Activated CD8-positive, alpha-beta memory T cell treated with anti-CD3 and anti-CD28 coated beads, Interleukin-2, amount 50 U/mL, for 1 hour (primary cell): ENCODE results near the gene CSRNP2.
A peak's percentile ranks its signal among the peaks of the same experiment; 100 is the strongest.
"Not testable (repeated sequence)": the region's sequence is repeated elsewhere in the genome, so short reads cannot be mapped to it uniquely, and the experiment has no call there.

ENCODE experiments used
- DNase-seq: peaks from one replicate; pipeline ENCODE4 v3.0.0-alpha.2; 2020; ENCODE audit errors: extremely low read depth

The CSRNP2 gene

DNA sequence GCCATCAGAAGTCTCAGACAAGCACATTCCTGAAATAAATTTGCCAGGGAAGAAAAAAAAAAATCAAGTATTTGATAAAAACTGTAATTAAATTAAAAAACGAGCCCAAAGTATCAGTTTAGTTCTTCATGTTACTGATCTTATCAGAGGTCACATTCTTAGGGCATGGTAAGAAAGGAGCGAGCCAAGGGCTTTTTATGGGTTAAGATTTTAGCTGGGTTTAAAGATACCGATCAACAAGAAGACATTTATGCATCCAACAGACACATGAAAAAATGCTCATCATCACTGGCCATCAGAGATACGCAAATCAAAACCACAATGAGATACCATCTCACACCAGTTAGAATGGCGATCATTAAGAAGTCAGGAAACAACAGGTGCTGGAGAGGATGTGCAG, 5.0 kb downstream of the CSRNP2 start:
- DNase-seq, result not testable (repeated sequence)

DNA sequence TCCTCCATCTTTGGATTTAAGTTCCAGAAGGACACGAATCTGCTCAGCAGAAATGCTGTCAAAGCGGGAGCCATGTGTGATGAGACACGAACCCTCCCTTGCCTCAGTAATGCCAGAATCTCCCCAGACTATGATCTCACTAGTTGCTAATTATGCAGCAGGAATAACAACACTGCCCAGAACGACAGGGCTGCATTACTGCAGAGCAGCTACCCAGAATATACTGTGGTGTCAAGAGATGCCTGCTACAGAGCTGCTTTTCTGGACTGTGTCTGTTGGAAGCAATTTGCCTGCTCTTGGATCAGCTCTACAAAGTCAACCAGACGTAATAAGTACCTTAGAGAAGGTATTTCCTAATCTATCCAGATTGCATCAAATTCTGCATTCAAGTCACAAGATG, 5.5 kb downstream of the CSRNP2 start:
- no peak for DNase-seq

DNA sequence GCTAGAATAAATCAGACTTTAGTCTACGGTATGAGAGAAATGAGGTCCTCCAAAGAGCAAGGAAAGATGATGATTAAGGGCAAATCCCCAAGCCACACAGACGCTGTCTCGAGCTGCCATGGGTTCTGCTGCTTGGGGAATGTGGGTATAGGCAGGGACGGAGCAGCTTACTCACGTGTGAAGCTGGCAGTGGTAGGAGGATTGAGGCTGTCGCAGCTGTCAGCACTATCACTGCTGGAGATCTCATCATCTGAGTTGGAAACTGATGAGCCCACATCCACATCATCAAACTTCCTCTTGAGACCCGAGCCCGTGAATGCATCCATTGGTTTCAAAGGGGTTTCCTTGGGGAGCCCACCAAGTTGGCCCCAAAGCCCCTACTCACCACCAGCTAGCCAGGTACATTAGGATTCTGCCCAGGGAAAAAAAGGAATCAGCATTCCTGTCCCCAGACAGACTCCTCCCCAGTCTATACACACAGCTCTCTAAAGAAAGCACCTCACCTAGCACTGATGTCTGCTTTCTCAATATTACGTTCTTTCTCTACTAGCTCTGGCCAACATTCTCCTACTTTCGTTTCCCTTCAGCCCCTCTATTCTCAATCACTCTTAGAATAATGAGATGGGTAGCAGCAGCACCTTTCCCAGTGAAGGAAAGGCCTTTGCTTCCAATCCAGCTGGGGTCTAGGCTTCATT, 7.0 kb downstream of the CSRNP2 start:
- DNase-seq, result no peak

DNA sequence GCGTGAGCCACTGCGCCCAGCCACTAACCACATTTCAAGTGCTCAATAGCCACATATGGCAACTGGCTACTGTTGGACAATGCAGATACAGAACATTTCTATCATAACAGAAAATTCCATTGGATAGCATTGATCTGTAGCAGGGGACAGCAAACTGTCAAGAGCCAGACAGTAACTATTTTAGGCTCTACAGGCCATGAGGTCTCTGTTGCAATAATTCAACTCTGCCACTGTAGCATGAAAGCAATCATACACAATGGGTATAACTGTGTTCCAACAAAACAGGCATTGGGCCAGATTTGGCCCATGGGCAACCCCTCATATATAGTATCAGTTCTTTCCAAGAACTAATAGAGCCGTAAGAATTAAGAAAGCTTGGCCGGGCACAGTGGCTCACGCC, 8.0 kb downstream of the CSRNP2 start:
- DNase-seq, result no peak

DNA sequence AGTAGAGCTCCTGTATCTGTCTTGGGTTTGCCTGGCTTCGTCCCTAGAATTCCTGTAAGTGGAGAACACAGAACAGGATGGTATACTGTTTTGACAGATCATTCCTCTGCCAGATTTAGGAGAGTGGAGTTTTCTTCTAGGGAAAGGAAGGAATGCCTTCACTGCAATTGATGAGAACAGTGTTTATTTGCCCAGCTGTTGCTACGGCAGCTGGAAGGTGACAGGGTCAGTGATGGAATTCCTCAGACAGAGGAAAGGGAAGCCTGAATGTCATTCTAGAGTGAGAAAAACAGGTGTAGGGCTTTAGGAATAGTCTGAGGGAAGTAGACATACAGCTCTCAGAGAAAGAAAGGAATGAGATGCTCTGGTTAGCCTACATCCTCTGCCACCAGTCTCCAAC, 11.7 kb downstream of the CSRNP2 start:
- DNase-seq, result no peak

DNA sequence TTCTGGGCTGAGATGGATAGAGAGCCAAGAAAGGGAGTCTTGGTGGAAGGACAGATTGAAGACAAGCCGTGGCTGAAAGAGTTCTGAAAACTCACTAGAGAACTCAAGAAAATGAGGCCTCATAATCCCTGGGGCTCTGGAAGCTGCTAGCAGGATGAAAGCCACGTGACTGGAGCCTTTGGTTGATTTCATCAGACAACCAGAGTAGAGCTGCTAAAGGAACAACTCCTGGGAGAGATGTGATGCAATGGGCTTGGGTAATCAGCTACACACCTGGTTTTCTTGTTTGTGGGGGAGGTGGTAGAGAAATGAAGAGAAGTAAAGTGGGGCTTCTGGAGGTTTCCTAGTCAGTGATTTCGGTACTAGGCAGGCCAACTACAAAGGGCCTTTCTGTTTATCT, 13.4 kb downstream of the CSRNP2 start:
- no peak for DNase-seq

DNA sequence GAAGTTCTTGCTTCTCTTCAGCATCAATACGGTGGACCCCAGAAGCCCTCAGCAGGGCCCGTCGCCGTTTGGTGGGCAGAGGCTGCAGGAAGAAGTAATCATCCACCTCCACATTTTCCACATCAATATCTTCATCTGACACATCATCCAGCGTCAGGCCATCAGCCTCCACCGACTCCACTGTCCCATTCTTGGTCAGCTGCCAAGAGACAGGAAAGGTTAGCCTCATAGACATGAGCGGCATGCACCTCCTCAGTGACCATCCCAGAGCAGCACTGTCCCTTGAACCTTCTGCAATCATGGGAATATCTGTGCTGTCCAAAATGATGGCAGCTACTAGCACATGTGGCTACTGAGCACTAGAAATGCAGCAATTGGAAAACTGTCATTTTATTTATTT, 15.6 kb downstream of the CSRNP2 start:
- DNase-seq, result no peak

DNA sequence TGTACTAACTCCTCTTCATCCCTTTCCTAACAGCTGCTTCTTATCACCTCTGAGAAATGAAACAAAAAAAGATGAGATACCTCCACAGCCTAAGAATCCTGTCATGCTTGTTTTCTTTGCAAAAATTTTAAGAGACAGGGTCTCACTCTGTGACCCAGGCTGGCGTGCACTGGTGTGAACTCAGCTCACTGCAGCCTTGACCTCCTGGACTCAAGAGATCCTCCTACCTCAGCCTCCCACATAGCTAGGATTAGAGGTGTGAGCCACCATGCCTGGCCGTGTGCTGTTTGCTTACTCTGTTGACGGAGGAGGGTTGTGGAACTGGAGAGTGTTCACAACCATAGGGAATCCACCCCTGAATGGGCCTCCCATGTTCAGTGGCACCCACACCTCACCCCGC, 16.2 kb downstream of the CSRNP2 start:
- DNase-seq, result no peak

DNA sequence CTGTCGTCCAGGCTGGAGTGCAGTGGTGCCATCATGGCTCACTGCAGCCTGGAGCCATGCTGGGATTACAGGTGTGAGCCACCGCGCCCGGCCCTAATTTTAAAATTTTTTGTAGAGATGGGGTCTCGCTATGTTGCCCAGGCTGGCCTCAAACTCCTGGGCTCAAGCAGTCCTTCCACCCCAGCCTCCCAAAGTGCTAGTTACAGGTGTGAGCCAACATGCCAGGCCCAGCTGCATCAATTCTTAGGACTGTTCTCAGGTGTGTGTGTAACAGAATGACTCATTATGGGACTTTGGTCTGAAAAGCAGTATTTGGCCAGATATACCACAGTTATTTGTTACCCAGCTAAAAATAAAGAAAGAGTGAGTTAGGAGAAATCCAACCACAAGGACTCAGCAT, 17.9 kb downstream of the CSRNP2 start:
- DNase-seq, result no peak

DNA sequence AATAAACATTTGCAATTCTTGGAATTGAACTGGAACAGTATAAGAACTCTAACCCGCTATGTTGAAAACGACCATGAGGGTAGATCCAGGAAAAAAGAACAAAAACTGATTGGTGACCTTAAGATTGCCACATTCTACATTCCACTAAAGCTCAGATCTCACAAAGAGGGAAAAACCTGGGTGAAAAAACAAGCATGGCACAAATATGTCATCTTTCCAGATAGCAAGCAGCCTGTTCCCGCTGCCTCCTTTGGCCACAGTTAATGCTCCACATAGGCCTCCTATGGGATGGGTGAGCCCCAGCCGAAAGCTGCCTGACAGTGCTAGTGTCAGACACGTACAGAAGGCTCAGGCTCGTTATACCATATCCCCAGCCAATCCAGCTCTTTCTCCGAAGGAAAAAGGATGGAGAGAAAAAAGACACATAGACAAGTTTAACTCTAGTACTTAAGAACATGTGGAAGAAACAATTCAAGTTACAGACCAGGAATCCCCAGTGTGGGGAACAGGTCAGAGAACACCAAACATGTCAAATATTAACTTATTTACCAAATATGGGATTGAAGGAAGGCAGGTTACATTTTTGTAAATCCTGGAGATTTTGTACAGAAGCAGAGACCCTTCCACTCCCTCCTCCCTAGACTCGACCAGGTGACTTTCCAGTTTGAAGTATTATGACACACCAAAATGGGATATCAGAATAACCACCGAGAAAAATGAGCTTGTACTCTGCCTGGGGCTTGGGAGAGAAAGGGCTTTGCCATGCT, 20.6 kb downstream of the CSRNP2 start:
- DNase-seq, result no peak

DNA sequence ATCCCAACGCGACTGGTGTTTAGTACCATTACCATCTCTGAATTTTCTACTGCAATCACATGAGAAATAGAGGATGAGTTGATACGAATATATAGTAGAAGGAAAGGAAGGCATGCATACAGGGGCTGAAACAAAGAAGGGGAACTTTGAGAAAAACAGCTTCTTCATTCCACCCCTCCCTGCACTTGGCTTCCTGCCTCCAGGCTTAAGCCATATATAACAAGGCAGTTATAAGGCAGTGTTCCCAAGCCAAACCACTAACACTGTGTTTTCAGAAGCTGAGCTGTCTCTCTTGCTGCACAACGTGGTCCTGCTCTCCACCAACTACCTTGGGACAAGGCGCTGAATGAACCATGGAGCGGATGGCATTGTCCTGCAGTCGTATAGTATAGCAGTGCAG, 24.3 kb downstream of the CSRNP2 start:
- no peak for DNase-seq

DNA sequence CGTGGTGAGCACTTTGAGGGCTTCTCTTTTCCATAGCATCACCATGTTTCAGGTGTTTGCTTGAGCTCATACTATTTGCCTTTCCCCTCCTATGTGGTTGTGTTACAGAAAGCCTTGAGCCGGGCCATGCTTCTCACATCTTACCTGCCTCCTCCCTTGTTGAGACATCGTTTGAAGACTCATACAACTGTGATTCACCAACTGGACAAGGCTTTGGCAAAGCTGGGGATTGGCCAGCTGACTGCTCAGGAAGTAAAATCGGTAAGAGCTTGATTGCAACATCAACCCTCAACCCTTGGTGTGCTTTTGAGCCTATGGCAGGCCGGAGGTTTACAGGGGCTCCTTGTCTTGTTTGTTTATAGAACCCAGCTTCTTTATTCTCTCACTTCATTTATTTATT, 27.2 kb downstream of the CSRNP2 start:
- no peak for DNase-seq

DNA sequence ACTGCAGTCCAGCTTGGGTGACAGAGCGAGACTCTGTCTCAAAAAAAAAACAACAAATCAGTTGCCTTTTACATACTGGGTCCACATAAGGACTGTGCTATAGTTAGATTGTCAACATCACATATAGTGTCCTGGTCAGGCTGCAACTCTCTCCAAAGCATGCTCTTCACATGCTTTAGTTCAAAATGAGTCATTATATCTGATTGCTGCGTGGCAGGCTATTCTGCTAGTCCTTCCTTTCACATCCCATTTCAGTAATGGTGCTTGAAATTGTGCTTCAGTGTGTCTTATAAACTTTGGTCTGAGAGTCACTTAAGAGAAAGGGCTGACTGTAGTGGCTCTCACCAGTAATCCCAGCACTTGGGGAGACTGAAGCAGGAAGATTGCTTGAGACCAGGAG, 28.3 kb downstream of the CSRNP2 start:
- no peak for DNase-seq

DNA sequence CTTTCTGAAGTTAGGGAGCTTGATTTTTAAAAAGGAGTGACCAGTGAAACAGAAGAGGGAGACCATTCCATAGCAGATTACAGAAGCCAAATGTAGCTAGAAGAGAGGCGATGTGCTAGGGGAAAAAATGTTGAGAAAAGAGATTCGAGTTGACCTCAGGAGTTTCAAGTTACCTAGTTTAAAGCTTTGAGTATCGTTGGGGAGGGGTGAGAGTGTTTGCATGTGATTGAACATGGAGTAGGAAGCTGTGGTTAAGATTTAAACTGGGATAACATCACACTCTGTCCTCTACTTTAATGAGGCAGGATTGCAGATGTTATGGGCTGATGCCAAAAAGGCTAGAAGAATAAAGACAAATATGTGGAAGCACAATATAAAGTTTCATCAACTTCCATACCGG, 31.6 kb downstream of the CSRNP2 start:
- no peak for DNase-seq

DNA sequence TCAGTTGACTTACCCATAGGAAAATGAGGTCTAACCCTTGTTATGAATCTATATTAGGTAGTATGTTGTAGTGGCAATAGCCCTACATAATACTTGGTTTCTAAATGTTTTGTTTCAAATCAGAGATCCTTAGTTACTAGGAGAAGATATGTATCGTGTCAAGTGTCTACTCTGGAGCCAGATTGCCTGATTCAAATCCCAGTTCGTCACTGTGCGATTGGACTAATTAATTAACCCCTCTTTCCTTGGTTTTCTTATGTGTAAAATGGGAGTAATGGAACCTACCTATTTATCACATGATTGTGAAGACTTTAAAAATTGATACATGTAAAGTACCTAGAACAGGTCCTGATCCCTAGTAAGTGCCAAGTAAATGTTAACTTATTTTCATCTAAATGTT, 33.9 kb downstream of the CSRNP2 start:
- no peak for DNase-seq

DNA sequence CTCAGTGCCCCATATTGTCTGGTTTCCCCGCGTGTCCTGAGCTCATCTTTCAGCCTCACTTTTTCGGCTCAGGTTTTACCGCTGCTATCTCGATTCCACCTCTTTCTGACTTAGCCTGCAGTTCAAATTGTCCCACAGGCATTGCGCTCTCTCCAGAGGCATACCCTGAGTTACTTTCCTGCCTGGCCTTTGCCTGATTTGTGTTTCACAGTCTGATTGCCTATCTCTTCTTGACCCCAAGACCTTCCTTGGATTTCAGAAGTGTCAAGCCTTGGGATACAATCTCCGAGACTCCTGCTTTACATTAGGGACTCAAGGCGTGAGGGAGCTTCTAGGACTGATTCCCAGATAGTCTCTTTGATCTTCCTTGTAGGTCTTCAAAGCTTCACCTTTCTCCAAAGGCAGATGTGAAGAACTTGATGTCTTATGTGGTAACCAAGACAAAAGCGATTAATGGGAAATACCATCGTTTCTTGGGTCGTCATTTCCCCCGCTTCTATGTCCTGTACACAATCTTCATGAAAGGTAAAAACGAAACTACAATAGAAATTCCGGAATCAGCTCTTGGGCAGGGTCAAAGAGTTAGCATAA, 34.6 kb downstream of the CSRNP2 start:
- DNase-seq, result no peak

DNA sequence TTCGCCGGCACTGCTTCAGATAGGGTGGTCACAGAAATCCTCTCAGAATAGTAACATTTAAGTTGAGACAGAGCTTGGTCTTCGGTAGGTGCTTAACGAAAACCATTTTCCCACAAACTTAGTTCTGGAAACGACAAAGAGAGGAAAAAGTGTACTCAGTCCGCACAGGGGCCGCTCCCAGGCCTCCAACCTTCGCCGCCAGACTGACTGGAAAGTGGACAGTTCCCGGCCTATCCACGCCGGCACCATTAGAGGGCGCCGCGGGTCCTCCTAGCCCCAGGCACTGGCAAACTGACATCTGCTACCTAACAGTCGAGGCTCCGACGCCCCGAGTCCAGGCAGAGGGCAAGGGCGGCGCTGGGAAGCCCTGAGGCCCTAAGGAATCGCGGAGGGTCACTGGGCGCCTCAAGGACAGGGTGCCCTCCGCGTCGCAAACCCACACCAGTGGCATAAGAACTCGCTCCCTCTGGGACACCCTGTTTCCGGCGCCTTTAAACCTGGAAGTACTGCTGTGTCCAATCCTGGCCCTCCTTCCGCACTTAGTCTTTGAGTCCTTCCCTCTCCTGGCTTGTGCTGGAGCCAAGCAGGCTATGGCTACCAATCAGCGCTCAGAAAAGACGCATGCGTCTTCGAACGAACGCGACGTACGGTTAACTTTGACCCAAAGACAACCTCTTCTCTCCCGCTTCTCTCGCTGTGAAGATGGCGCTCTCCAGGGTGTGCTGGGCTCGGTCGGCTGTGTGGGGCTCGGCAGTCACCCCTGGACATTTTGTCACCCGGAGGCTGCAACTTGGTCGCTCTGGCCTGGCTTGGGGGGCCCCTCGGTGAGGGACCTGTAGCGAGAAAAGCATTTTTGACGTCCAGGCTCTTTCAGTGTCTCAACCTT, 35.5 kb downstream of the CSRNP2 start, which contains the start of gene LETMD1:
Gene LETMD1, plus strand, starts transcription at position 673 of the 886 bp plus-strand sequence. Its CDS starts 30 bp downstream, at position 703.
- peak; percentile 80 for DNase-seq

DNA sequence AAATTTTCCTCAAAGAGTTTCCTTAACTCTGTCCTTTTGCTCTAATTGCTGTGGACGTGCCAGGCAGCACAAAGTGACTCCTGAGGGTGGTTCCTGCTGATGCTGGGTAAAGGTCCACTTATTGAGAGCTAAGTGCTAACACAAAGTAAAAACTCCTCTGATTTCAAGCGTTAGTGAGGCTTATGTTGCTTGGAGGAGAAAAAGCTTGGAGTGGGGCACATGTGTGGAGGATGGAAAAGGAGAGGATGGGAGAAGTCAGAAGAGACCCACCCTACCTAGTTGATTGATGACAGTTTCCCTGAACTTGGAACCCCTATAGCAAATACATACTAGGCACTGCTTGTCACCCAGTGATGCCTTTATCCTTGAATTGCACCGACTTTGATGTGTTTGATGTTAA, 47.1 kb downstream of the CSRNP2 start:
- no peak for DNase-seq

DNA sequence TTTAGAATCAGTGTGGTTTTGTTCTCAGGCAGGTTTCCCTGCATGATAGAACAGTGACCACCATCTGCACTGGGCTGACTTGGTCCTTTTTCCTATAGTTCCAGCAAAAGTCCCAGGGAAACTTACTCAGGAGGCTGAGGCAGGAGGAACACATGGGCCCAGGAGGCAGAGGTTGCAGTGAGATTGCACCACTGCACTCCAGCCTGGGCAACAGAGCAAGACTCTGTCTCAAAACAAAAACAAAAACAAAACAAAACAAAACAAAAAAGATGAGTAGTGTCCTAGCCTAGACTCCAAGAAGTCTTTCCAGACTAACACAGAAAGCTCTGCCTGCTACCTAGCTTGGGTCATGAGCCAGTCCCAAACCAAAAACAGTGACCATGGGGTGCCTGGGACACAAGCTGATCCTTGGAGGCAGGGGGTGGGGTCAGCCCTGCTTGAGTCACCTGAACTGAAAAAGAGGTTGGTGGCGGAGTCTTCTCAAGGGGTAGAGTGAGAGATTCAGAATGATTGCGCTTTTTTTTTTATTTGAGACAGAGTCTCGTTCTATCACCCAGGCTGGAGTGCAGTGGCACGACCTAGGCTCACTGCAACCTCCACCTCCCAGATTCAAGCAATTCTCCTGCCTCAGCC, 49.8 kb downstream of the CSRNP2 start:
- DNase-seq, result no peak

DNA sequence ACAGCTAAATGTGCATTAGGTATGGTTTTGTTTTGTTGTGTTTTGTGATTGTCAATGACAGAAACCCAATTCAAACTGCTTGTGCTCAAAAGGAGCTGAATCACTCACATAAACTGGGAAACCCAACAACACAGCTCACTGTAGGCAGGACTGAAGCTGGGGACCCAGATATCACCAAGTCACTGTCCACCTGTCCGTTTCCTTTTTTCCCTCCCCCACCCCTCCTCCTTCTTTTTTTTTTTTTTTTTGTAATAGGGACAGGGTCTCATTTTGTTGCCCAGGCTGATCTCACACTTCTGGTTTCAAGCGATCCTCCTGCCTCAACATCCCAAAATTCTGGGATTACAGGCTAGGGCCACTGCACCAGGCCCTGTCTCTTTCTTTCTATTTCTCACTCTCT, 50.3 kb downstream of the CSRNP2 start:
- no peak for DNase-seq

DNA sequence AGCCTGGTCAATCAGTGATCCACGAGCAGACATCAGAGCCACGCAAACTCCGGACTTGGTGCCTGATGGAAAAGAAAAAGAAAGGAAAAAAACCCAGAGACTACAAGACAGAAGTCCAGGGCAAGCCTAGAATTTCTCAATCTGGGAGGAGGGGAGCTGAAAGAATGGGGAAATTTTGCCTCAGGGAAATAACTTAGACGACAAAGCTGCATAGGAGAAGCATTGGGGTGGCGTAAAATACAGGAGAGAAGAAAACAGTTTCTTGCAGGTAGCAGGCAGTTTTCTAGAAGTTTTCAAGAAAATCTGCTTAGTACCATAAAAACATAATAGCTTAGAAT, 54.6 kb downstream of the CSRNP2 start:
- no peak for DNase-seq
